ENCODE data around the gene SPTLC1. TPM values are rescaled to one million over a fixed set of nuclear protein-coding genes. Genes with fewer than 3 reads are reported as not detected.

The SPTLC1 gene
- total RNA-seq, 1 donor from 2014 or later = 65.4 TPM

DNA sequence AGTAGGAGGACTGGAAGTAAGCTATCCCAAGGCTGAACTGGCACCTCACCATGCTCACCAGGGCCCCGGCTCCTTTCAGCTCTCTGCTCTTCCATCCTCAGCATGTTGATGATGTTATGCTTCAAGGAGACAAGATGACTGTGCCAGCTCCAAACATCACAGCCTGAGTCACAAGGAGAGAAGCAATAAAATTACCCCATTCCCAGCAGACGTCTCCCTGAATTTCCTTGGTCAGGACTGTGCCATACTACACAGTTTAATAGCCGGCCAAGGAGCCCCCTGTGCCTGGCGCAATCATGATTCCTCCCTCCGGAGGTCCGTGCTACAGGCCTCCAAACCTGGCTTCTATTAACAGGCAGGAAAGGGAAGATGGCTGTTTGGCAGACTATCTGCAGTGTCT is 114.0 kb downstream of the SPTLC1 start:
- Histone ChIP-seq H3K4me3 (no peak overlapping the region), H3K4me1 (no peaks in the 10 kb centered on the region), H3K36me3 (no peaks in the 10 kb centered on the region), H3K27ac (no peak overlapping the region), H3K9me3 (no peaks in the 10 kb centered on the region), H3K27me3 (ENCODE audit: low read depth) (no peaks in the 10 kb centered on the region)
- intact Hi-C loops (cut with DNase I) = no loop called here
- TF ChIP-seq, protein P1, sequence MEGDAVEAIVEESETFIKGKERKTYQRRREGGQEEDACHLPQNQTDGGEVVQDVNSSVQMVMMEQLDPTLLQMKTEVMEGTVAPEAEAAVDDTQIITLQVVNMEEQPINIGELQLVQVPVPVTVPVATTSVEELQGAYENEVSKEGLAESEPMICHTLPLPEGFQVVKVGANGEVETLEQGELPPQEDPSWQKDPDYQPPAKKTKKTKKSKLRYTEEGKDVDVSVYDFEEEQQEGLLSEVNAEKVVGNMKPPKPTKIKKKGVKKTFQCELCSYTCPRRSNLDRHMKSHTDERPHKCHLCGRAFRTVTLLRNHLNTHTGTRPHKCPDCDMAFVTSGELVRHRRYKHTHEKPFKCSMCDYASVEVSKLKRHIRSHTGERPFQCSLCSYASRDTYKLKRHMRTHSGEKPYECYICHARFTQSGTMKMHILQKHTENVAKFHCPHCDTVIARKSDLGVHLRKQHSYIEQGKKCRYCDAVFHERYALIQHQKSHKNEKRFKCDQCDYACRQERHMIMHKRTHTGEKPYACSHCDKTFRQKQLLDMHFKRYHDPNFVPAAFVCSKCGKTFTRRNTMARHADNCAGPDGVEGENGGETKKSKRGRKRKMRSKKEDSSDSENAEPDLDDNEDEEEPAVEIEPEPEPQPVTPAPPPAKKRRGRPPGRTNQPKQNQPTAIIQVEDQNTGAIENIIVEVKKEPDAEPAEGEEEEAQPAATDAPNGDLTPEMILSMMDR (IDR thresholded peaks at IDR 0.05) = no peak
- ATAC-seq = no peak
- DNase-seq = no peak

DNA sequence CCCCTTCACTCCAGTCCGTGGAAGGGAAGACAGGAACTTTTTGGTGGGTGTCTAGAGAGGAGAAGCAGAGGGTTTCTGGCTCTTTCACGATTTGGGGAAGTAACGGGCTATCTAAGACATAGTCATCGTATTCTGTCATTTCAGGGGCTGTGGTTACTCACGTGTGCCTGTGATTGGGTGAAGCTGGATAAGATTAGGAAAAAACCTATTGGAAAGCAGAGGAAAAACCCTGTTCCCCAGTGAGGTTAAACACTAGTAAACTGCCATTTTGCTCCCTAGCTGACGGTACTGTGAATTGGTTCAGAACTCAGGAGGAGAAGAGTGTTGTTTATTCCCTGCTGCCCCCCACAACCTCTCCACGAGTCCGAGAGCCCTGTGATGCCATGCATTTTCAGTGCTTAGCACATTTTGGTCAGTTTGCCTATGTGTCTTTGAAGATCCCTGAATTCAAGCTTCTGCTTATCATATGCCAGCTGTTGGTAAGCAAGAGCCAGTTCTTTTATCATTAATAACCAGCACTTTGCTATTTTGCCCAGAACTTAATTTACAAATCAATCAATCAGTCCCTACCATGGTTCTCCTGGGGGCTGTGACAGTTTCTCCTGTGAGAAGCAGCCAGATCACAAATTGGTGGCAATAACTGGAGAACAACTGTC is 120.1 kb downstream of the SPTLC1 start:
- H3K9me3 ChIP-seq = no peaks in the 10 kb centered on the region
- no peak for ATAC-seq
- DNase-seq = no peak
- no peaks in the 10 kb centered on the region for H3K36me3 ChIP-seq
- H3K4me3 ChIP-seq = no peak overlapping the region
- no peaks in the 10 kb centered on the region for H3K27me3 ChIP-seq (ENCODE audit: low read depth)
- H3K27ac ChIP-seq = no peak overlapping the region
- TF ChIP-seq, protein P1 (IDR thresholded peaks at IDR 0.05) = no peak
- intact Hi-C loops (cut with DNase I) = no loop called here
- H3K4me1 ChIP-seq = no peaks in the 10 kb centered on the region

DNA sequence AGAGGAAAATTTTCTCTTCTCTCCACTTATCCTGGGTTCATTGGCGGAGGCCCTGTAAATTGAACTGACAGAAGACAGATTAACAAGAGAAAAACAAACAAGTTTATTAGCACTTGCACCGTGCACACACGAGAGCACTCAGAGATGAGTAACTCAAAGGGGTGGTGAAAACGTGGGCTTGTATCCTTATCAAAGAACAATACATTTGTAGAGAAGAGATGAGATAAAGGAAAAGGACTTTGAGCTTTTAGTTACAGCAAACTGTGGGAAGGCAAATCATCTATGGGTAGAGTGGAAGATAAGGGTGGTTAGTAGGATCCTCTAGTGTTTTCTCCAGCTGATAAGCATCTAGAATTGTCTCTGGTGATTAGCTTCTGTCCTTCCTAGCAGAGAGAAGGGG is 120.8 kb downstream of the SPTLC1 start:
- Histone ChIP-seq H3K4me3 (no peak overlapping the region), H3K27ac (no peak overlapping the region), H3K36me3 (no peaks in the 10 kb centered on the region), H3K9me3 (no peaks in the 10 kb centered on the region), H3K27me3 (ENCODE audit: low read depth) (no peaks in the 10 kb centered on the region), H3K4me1 (no peaks in the 10 kb centered on the region)
- DNase-seq (no peak), ATAC-seq (no peak)
- TF ChIP-seq, protein P1 (IDR thresholded peaks at IDR 0.05) = no peak
- intact Hi-C loops (cut with DNase I) = no loop called here

DNA sequence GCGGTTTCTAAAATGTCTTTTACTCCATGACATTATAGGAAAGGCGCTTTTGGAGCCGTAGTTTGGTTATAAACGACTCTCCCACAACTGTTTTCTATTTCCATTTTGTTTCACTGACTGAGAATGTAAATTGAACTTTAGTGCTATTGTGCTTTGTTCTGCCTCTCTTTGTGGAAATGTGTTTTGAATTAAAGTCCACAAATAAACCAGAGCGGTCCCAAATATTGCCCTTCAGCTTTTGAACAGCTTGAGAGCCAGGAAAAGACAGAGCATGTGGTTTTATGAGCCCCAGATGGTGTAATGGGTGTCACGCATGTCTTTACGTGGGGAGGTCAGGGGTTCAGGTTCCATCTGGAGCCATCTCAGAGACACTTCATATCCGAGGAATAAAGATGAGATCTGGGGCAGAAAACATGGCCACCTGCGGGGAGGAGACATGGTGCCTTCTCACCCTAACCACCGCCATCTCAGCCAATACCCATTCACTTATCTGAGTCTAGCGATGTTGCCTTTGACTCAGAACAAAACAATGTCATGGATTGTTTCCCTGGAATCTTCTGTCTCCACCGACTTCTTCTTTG is 122.7 kb downstream of the SPTLC1 start:
- H3K4me1 ChIP-seq = no peaks in the 10 kb centered on the region
- H3K27ac ChIP-seq = no peak overlapping the region
- H3K9me3 ChIP-seq = no peaks in the 10 kb centered on the region
- ATAC-seq (no peak), DNase-seq (no peak)
- no peaks in the 10 kb centered on the region for H3K27me3 ChIP-seq (ENCODE audit: low read depth)
- no peaks in the 10 kb centered on the region for H3K36me3 ChIP-seq
- TF ChIP-seq, protein P1 (IDR thresholded peaks at IDR 0.05) = no peak
- intact Hi-C loops (cut with DNase I) = no loop called here
- H3K4me3 ChIP-seq = no peak overlapping the region

DNA sequence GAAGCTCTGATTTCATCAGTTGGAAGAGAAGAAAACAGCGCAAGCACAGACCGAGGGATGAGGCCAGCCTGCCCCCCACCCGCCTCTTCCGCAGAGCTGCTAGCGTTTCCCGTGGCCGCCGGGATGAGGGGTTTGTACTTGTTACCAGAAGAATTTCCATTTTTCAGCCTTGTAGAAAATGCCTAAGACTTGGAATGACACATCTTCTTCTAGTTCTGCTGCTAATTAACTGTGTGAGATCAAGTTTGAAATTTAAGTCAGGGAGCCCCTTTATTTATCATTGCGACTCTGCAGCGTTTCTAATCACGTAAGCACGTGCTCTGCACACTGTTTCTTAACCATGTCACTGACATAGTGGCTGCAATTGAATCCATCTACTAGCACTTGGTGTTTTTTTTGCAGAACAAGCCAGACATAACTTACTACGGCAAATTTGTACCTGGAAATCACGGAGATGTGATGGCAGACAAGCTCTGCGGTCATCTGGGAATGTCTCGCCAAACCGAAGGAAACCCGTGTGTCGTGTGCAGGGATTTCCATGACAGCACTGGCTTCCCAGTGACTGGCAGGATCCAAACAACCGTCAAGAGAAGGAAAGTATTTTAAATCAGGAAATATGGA is 123.4 kb downstream of the SPTLC1 start:
- no peaks in the 10 kb centered on the region for H3K27me3 ChIP-seq (ENCODE audit: low read depth)
- H3K27ac ChIP-seq = no peak overlapping the region
- H3K4me3 ChIP-seq = peak overlapping the region; percentile 18
- no peaks in the 10 kb centered on the region for H3K9me3 ChIP-seq
- H3K36me3 ChIP-seq = no peaks in the 10 kb centered on the region
- intact Hi-C loops (cut with DNase I) = no loop called here
- ATAC-seq = no peak
- H3K4me1 ChIP-seq = no peaks in the 10 kb centered on the region
- no peak for DNase-seq
- TF ChIP-seq, protein P1 (IDR thresholded peaks at IDR 0.05) = no peak

All from lower lobe of right lung (tissue), 2 donors.